ENCODE data around the gene KRT71.

Gene KRT71

GRCh38 chr12:52587563-52587962 is 34.6 kb upstream of the KRT71 start:
- no peaks in the 10 kb centered on the region; the same call in 1 of the 2 replicates for H3K27me3 ChIP-seq (ENCODE audit: control insufficient read depth, low read length)
- no peaks in the 10 kb centered on the region for H3K36me3 ChIP-seq (ENCODE audit: control insufficient read depth, low read length)

GRCh38 chr12:52585946-52586345 is 33.0 kb upstream of the KRT71 start:
- TF ChIP-seq EZH2phosphoT487 (IDR thresholded peaks at IDR 0.05; ENCODE audit: borderline replicate concordance, low read length), result no peak
- no peak for TF ChIP-seq CTCF (IDR thresholded peaks at IDR 0.05; ENCODE audit: low read depth, low read length, poor library complexity, severe bottlenecking)
- no peak overlapping the region for H3K27ac ChIP-seq (ENCODE audit: low read depth, low read length)

More at GRCh38 chr12:52587563-52587962, 34.6 kb upstream of the KRT71 start:
- Histone ChIP-seq H3K9me3 (ENCODE audit: control insufficient read depth, insufficient read depth, low read length) (no peaks in the 10 kb centered on the region), H3K4me1 (ENCODE audit: control insufficient read depth, low read length) (no peaks in the 10 kb centered on the region), H3K27ac (ENCODE audit: low read depth, low read length) (no peak overlapping the region), H3K4me2 (ENCODE audit: low read length) (no peak overlapping the region), H3K4me3 (ENCODE audit: low read length) (no peak overlapping the region), H4K20me1 (ENCODE audit: control insufficient read depth, insufficient read depth, low read depth, low read length) (no peaks in the 10 kb centered on the region), H3K79me2 (ENCODE audit: control insufficient read depth, low read length) (no peaks in the 10 kb centered on the region), H3F3A (ENCODE audit: control insufficient read depth, insufficient read depth) (no peaks in the 10 kb centered on the region), H3K9me2 (replicated peaks; ENCODE audit: control insufficient read depth, low read length) (no peaks in the 10 kb centered on the region)
- TF ChIP-seq CTCF (IDR thresholded peaks at IDR 0.05; ENCODE audit: low read depth, low read length, poor library complexity, severe bottlenecking) (no peak), EZH2phosphoT487 (IDR thresholded peaks at IDR 0.05; ENCODE audit: borderline replicate concordance, low read length) (no peak)

GRCh38 chr12:52585066-52585465 is 32.1 kb upstream of the KRT71 start:
- Histone ChIP-seq H3K4me1 (ENCODE audit: control insufficient read depth, low read length) (no peaks in the 10 kb centered on the region), H3K4me2 (ENCODE audit: low read length) (no peak overlapping the region), H3K9me2 (replicated peaks; ENCODE audit: control insufficient read depth, low read length) (no peaks in the 10 kb centered on the region), H4K20me1 (ENCODE audit: control insufficient read depth, insufficient read depth, low read depth, low read length) (no peaks in the 10 kb centered on the region), H3K27me3 (ENCODE audit: control insufficient read depth, low read length) (no peaks in the 10 kb centered on the region; the same call in 1 of the 2 replicates), H3K36me3 (ENCODE audit: control insufficient read depth, low read length) (no peaks in the 10 kb centered on the region), H3F3A (ENCODE audit: control insufficient read depth, insufficient read depth) (no peaks in the 10 kb centered on the region), H3K79me2 (ENCODE audit: control insufficient read depth, low read length) (no peaks in the 10 kb centered on the region), H3K9me3 (ENCODE audit: control insufficient read depth, insufficient read depth, low read length) (no peaks in the 10 kb centered on the region), H3K4me3 (ENCODE audit: low read length) (no peak overlapping the region), H3K27ac (ENCODE audit: low read depth, low read length) (no peak overlapping the region)
- TF ChIP-seq CTCF (IDR thresholded peaks at IDR 0.05; ENCODE audit: low read depth, low read length, poor library complexity, severe bottlenecking) (no peak), EZH2phosphoT487 (IDR thresholded peaks at IDR 0.05; ENCODE audit: borderline replicate concordance, low read length) (no peak)

More at GRCh38 chr12:52585946-52586345, 33.0 kb upstream of the KRT71 start:
- H3K4me2 ChIP-seq (ENCODE audit: low read length), result no peak overlapping the region
- H3K79me2 ChIP-seq (ENCODE audit: control insufficient read depth, low read length), result no peaks in the 10 kb centered on the region
- H3K4me1 ChIP-seq (ENCODE audit: control insufficient read depth, low read length), result no peaks in the 10 kb centered on the region
- no peaks in the 10 kb centered on the region for H4K20me1 ChIP-seq (ENCODE audit: control insufficient read depth, insufficient read depth, low read depth, low read length)
- no peaks in the 10 kb centered on the region for H3K9me2 ChIP-seq (replicated peaks; ENCODE audit: control insufficient read depth, low read length)
- no peak overlapping the region for H3K4me3 ChIP-seq (ENCODE audit: low read length)
- H3K9me3 ChIP-seq (ENCODE audit: control insufficient read depth, insufficient read depth, low read length), result no peaks in the 10 kb centered on the region
- H3F3A ChIP-seq (ENCODE audit: control insufficient read depth, insufficient read depth), result no peaks in the 10 kb centered on the region
- H3K36me3 ChIP-seq (ENCODE audit: control insufficient read depth, low read length), result no peaks in the 10 kb centered on the region
- H3K27me3 ChIP-seq (ENCODE audit: control insufficient read depth, low read length), result no peaks in the 10 kb centered on the region; the same call in 1 of the 2 replicates
